ENCODE data around the gene FGF11. TPM values are rescaled to one million over a fixed set of nuclear protein-coding genes. Genes with fewer than 3 reads are reported as not detected.

FGF11 gene
- total and polyA plus RNA-seq, 2 of the 4 experiments (the other 2 are of a cell fraction) = 0.18 to 1.1 TPM

DNA sequence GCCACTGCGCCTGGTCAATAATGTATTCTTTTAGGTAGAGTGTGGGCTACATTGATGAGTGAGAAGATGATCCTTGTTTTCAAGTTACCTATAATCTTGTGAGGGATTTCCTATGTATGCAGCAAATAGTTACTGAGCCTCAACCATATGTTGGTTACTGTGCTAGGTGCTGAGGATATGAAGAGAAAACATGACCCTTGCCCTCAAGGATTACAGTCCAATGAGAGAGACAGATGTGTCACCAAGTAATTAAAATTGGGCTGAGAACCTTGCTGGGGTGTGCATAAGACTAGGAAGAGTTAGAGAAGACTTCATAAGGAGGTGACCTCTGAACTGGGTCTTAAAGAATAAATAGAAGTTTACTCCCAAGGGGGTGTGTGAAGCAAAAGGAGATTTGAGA lies 52.3 kb downstream of the FGF11 start:
- Histone ChIP-seq H3K4me3 (ENCODE audit: insufficient read depth, low read depth, low read length) (no peak overlapping the region), H2BK5ac (ENCODE audit: low read depth, low read length, poor library complexity, severe bottlenecking) (no peak overlapping the region), H2BK120ac (ENCODE audit: low read depth, low read length) (no peak overlapping the region), H2BK20ac (ENCODE audit: low read depth, low read length) (no peak overlapping the region), H3K27ac (ENCODE audit: insufficient read depth, low read length) (no peak overlapping the region), H3K18ac (ENCODE audit: low read depth, low read length) (no peak overlapping the region), H4K5ac (ENCODE audit: low read depth, low read length) (no peak overlapping the region), H3K9me3 (ENCODE audit: control insufficient read depth, insufficient read depth, low read length) (no peaks in the 10 kb centered on the region), H3K9ac (ENCODE audit: low read depth, low read length) (no peak overlapping the region), H3K4me2 (ENCODE audit: low read depth, low read length) (no peak overlapping the region), H4K20me1 (ENCODE audit: insufficient read depth, low read length) (peaks cover 98% of the 10 kb centered on the region), H2AK5ac (ENCODE audit: low read depth, low read length) (no peak overlapping the region), H4K91ac (ENCODE audit: insufficient read depth, low read depth, low read length) (no peak overlapping the region), H2AFZ (replicated peaks; ENCODE audit: low read length, poor library complexity) (no peak overlapping the region), H3K23ac (ENCODE audit: low read depth, low read length) (no peak overlapping the region), H3K9me1 (ENCODE audit: insufficient read depth, low read length) (peaks cover 10% of the 10 kb centered on the region; the same call in 1 of the 2 replicates), H3K36me3 (ENCODE audit: control insufficient read depth, insufficient read depth, low read length) (peaks cover 19% of the 10 kb centered on the region), H3K27me3 (ENCODE audit: control insufficient read depth, insufficient read depth, low read length) (no peaks in the 10 kb centered on the region), H3K56ac (ENCODE audit: extremely low read depth, insufficient read depth, low read length) (no peak overlapping the region), H3K14ac (replicated peaks; ENCODE audit: low read depth, low read length) (no peak overlapping the region), H3K79me1 (ENCODE audit: low read depth in 1 of 2, low read length in 2 of 2) (peaks cover 16 to 73% of the 10 kb centered on the region in 2 experiments), H2BK15ac (ENCODE audit: low read depth, low read length) (no peak overlapping the region), H2AK9ac (replicated peaks; ENCODE audit: low read depth, low read length, poor library complexity) (no peak overlapping the region), H3K4me1 (ENCODE audit: control insufficient read depth, insufficient read depth, low read length) (peaks cover 2% of the 10 kb centered on the region; the same call in 1 of the 2 replicates), H3K4ac (ENCODE audit: low read depth, low read length) (no peak overlapping the region), H4K8ac (ENCODE audit: low read depth in 2 of 2, low read length in 2 of 2) (no peak overlapping the region)
- no CpG with 5 or more reads among the region's 1 CpG for WGBS, 2 experiments (ENCODE audit: extremely low coverage in 2 of 2, insufficient read length in 1 of 2)
- ATAC-seq (ENCODE audit: low read depth) (no peak), DNase-seq (no peak)
- no TSS peak for BruUV-seq (replicated peaks)
- CTCF ChIA-PET = no interaction called here
- in situ Hi-C loops (cut with MboI; ENCODE audit: low sequenced_read_pairs) (no loop called here), dilution Hi-C loops (cut with HindIII; ENCODE audit: low sequenced_read_pairs, unreplicated experiment) (no loop called here), intact Hi-C loops (cut with micrococcal nuclease) (no loop called here)
- POLR2A ChIA-PET (ENCODE audit: unreplicated experiment) = interaction anchor here (0.6 kb wide), 1 partner anchor 11 kb away, joined by 5 read pairs; no protein-coding TSS in a partner anchor
- TF ChIP-seq FOS (IDR thresholded peaks at IDR 0.05; ENCODE audit: low read depth, low read length) (no peak), SMC3 (IDR thresholded peaks at IDR 0.05; ENCODE audit: low read depth, low read length) (no peak), POLR2A (IDR thresholded peaks at IDR 0.05; ENCODE audit: low read depth, low read length) (no peak), CHD1 (IDR thresholded peaks at IDR 0.05; ENCODE audit: low read depth, low read length) (no peak), CEBPB (IDR thresholded peaks at IDR 0.05; ENCODE audit: low read depth, low read length) (no peak), MAFK (IDR thresholded peaks at IDR 0.05; ENCODE audit: low read depth, low read length) (no peak), MAZ (IDR thresholded peaks at IDR 0.05; ENCODE audit: borderline replicate concordance, low read depth, low read length) (no peak), RAD21 (IDR thresholded peaks at IDR 0.05; ENCODE audit: low read length) (no peak), BHLHE40 (IDR thresholded peaks at IDR 0.05; ENCODE audit: low read depth, low read length) (no peak), RFX5 (IDR thresholded peaks at IDR 0.05; ENCODE audit: low read depth, low read length) (no peak), NFE2L2 (IDR thresholded peaks at IDR 0.05; ENCODE audit: low read depth, low read length) (no peak), MXI1 (IDR thresholded peaks at IDR 0.05; ENCODE audit: borderline replicate concordance, low read depth, low read length) (no peak), RCOR1 (IDR thresholded peaks at IDR 0.05; ENCODE audit: insufficient replicate concordance, low read length) (no peak)
- TF ChIP-seq, protein P1, sequence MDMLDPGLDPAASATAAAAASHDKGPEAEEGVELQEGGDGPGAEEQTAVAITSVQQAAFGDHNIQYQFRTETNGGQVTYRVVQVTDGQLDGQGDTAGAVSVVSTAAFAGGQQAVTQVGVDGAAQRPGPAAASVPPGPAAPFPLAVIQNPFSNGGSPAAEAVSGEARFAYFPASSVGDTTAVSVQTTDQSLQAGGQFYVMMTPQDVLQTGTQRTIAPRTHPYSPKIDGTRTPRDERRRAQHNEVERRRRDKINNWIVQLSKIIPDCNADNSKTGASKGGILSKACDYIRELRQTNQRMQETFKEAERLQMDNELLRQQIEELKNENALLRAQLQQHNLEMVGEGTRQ (IDR thresholded peaks at IDR 0.05; ENCODE audit: low read depth, low read length) = no peak
- TF ChIP-seq, protein P2, sequence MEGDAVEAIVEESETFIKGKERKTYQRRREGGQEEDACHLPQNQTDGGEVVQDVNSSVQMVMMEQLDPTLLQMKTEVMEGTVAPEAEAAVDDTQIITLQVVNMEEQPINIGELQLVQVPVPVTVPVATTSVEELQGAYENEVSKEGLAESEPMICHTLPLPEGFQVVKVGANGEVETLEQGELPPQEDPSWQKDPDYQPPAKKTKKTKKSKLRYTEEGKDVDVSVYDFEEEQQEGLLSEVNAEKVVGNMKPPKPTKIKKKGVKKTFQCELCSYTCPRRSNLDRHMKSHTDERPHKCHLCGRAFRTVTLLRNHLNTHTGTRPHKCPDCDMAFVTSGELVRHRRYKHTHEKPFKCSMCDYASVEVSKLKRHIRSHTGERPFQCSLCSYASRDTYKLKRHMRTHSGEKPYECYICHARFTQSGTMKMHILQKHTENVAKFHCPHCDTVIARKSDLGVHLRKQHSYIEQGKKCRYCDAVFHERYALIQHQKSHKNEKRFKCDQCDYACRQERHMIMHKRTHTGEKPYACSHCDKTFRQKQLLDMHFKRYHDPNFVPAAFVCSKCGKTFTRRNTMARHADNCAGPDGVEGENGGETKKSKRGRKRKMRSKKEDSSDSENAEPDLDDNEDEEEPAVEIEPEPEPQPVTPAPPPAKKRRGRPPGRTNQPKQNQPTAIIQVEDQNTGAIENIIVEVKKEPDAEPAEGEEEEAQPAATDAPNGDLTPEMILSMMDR (conservative IDR thresholded peaks at IDR 0.05; ENCODE audit: low read depth, low read length) = no peak
- TF ChIP-seq, protein P3, sequence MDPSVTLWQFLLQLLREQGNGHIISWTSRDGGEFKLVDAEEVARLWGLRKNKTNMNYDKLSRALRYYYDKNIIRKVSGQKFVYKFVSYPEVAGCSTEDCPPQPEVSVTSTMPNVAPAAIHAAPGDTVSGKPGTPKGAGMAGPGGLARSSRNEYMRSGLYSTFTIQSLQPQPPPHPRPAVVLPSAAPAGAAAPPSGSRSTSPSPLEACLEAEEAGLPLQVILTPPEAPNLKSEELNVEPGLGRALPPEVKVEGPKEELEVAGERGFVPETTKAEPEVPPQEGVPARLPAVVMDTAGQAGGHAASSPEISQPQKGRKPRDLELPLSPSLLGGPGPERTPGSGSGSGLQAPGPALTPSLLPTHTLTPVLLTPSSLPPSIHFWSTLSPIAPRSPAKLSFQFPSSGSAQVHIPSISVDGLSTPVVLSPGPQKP (IDR thresholded peaks at IDR 0.05; ENCODE audit: borderline replicate concordance, low read depth, low read length) = no peak
